HG03064 (cell line): ENCODE measurements around the gene NEDD9.

Experiments
- ATAC-seq: cut with Tn5 transposase; IDR thresholded peaks from one replicate; pipeline ENCODE4 v1.9.1; 2021; ENCODE audit warnings: low read depth; ENCODE audit not compliant: unreplicated experiment

Gene NEDD9

GRCh38 chr6:11187301-11187700 lies 45.2 kb downstream of the NEDD9 start:
- ATAC-seq, result no peak

GRCh38 chr6:11185204-11185842 lies 47.1 kb downstream of the NEDD9 start:
- ATAC-seq, result no peak

- ATAC-seq, result no peak
Measured at GRCh38 chr6:11183761-11184362, 48.6 kb downstream of the NEDD9 start.

GRCh38 chr6:11181478-11182136 lies 50.9 kb downstream of the NEDD9 start:
- ATAC-seq, result no peak

- no peak for ATAC-seq
Measured at GRCh38 chr6:11179419-11180202, 52.9 kb downstream of the NEDD9 start.

GRCh38 chr6:11179088-11179418 lies 53.4 kb downstream of the NEDD9 start:
- ATAC-seq, result no peak

GRCh38 chr6:11177271-11177670 lies 55.2 kb downstream of the NEDD9 start:
- no peak for ATAC-seq

GRCh38 chr6:11174242-11174611 lies 58.2 kb downstream of the NEDD9 start:
- no peak for ATAC-seq

- no peak for ATAC-seq
Measured at GRCh38 chr6:11172501-11173327, 59.8 kb downstream of the NEDD9 start.

- no peak for ATAC-seq
Measured at GRCh38 chr6:11171952-11172351, 60.5 kb downstream of the NEDD9 start.

- ATAC-seq, result no peak
Measured at GRCh38 chr6:11168091-11168635, 64.3 kb downstream of the NEDD9 start.

- ATAC-seq, result no peak
Measured at GRCh38 chr6:11166948-11167347, 65.5 kb downstream of the NEDD9 start.

GRCh38 chr6:11164717-11165646 lies 67.5 kb downstream of the NEDD9 start:
- no peak for ATAC-seq

- ATAC-seq, result no peak
Measured at GRCh38 chr6:11163932-11164331, 68.5 kb downstream of the NEDD9 start.

- no peak for ATAC-seq
Measured at GRCh38 chr6:11162262-11162661, 70.2 kb downstream of the NEDD9 start.

GRCh38 chr6:11161031-11161956 lies 71.2 kb downstream of the NEDD9 start:
- ATAC-seq, result no peak

GRCh38 chr6:11160199-11160598 lies 72.3 kb downstream of the NEDD9 start:
- no peak for ATAC-seq

- no peak for ATAC-seq
Measured at GRCh38 chr6:11155589-11155988, 76.9 kb downstream of the NEDD9 start.
